ENCODE measurements around the gene TVP23C. TPM values are rescaled to one million over a fixed set of nuclear protein-coding genes. Genes with fewer than 3 reads are reported as not detected.

The TVP23C gene
- total and polyA plus RNA-seq, 9 donors: 4.9 to 15.6 (median 9.3) TPM

- DNase-seq: no peak
- WGBS (ENCODE audit: insufficient coverage): no CpG with 5 or more reads among the region's 4 CpGs
- no peaks in the 10 kb centered on the region for H3K36me3 ChIP-seq (ENCODE audit: control insufficient read depth, insufficient read depth, low read length)
- no peaks in the 10 kb centered on the region for H3K27me3 ChIP-seq (ENCODE audit: control insufficient read depth, insufficient read depth, low read length)
- H3K9me3 ChIP-seq (replicated peaks; ENCODE audit: control insufficient read depth, low read depth, low read length): peaks cover 5% of the 10 kb centered on the region
- no peak overlapping the region for H3K4me3 ChIP-seq (ENCODE audit: low read length)
- peaks cover 42% of the 10 kb centered on the region for H3K4me1 ChIP-seq (ENCODE audit: control insufficient read depth, insufficient read depth, low read length)
- no peak overlapping the region for H3K27ac ChIP-seq (ENCODE audit: low read length)
Observed at GRCh38 chr17:15453246-15453645, 110.0 kb downstream of the TVP23C start.

GRCh38 chr17:15452746-15453145 is 110.5 kb downstream of the TVP23C start:
- no peak overlapping the region for H3K27ac ChIP-seq (ENCODE audit: low read length)

More at GRCh38 chr17:15452746-15453145, 110.5 kb downstream of the TVP23C start:
- peaks cover 5% of the 10 kb centered on the region for H3K9me3 ChIP-seq (replicated peaks; ENCODE audit: control insufficient read depth, low read depth, low read length)
- no peak overlapping the region for H3K4me3 ChIP-seq (ENCODE audit: low read length)
- peaks cover 37% of the 10 kb centered on the region for H3K4me1 ChIP-seq (ENCODE audit: control insufficient read depth, insufficient read depth, low read length)
- H3K27me3 ChIP-seq (ENCODE audit: control insufficient read depth, insufficient read depth, low read length): no peaks in the 10 kb centered on the region
- no peak for DNase-seq
- WGBS (ENCODE audit: insufficient coverage): no CpG with 5 or more reads among the region's 1 CpG
- H3K36me3 ChIP-seq (ENCODE audit: control insufficient read depth, insufficient read depth, low read length): no peaks in the 10 kb centered on the region

Other genes with a start within 250 kb of the TVP23C start
- gene TEKT3, start 221.9 kb downstream of the TVP23C start, total RNA-seq: 1.9 TPM
- 1 to 10 TPM; 1.0 to 2.7 (median 1.1) TPM for gene TEKT3, start 221.9 kb downstream of the TVP23C start, polyA plus RNA-seq (ENCODE audit: insufficient read depth in 1 of 8, insufficient read length in 8 of 8, low replicate concordance in 1 of 8)
- gene CDRT4, start 95.9 kb downstream of the TVP23C start, total RNA-seq: 4.0 TPM
- gene CDRT4, start 95.9 kb downstream of the TVP23C start, polyA plus RNA-seq (ENCODE audit: insufficient read depth in 1 of 8, insufficient read length in 8 of 8, low replicate concordance in 1 of 8): 1 to 10 TPM in 7 of 8 donors, under 1 TPM in 1; 0.57 to 7.8 (median 2.0) TPM
- gene FBXW10B, start 56.2 kb upstream of the TVP23C start, total RNA-seq: 1.3 TPM
- 1 to 10 TPM in 6 of 8 donors, under 1 TPM in 2; 0.59 to 2.5 (median 1.3) TPM for gene FBXW10B, start 56.2 kb upstream of the TVP23C start, polyA plus RNA-seq (ENCODE audit: insufficient read depth in 1 of 8, insufficient read length in 8 of 8, low replicate concordance in 1 of 8)
- gene TRIM16, start 120.8 kb upstream of the TVP23C start, total RNA-seq: 48.7 TPM
- 10 to 100 TPM; 38.9 to 57.1 (median 46.0) TPM for gene TRIM16, start 120.8 kb upstream of the TVP23C start, polyA plus RNA-seq (ENCODE audit: insufficient read depth in 1 of 8, insufficient read length in 8 of 8, low replicate concordance in 1 of 8)
- 32.2 TPM for gene ZNF286A, start 136.3 kb upstream of the TVP23C start, total RNA-seq
- gene ZNF286A, start 136.3 kb upstream of the TVP23C start, polyA plus RNA-seq (ENCODE audit: insufficient read depth in 1 of 8, insufficient read length in 8 of 8, low replicate concordance in 1 of 8): 10 to 100 TPM; 19.9 to 29.6 (median 25.1) TPM
- gene TBC1D26, start 168.8 kb upstream of the TVP23C start, total RNA-seq: 0.31 TPM
- gene TBC1D26, start 168.8 kb upstream of the TVP23C start, polyA plus RNA-seq (ENCODE audit: insufficient read depth in 1 of 8, insufficient read length in 8 of 8, low replicate concordance in 1 of 8): under 1 TPM in 7 of 8 donors, not detected in 1; 0.23 to 0.66 (median 0.44) TPM